PC-9 (cell line): ENCODE data around the gene SNX27.
"Not testable (repeated sequence)": the region's sequence is repeated elsewhere in the genome, so short reads cannot be mapped to it uniquely, and the experiment has no call there.

ENCODE experiments used
- EZH2 ChIP-seq: fragments of 200-600 bp; sonication (generic); IDR thresholded peaks from 2 replicates; pipeline ENCODE4 v1.8.0; 2017; ENCODE audit warnings: antibody characterized with exemption, low read depth
- TF ChIP-seq, protein P1 (sequence below): fragments of 200-600 bp; sonication (generic); conservative IDR thresholded peaks from 2 replicates; pipeline ENCODE4 v1.6.1; 2017; ENCODE audit warnings: mixed run types, antibody characterized with exemption, mild to moderate bottlenecking, moderate library complexity

DNA sequence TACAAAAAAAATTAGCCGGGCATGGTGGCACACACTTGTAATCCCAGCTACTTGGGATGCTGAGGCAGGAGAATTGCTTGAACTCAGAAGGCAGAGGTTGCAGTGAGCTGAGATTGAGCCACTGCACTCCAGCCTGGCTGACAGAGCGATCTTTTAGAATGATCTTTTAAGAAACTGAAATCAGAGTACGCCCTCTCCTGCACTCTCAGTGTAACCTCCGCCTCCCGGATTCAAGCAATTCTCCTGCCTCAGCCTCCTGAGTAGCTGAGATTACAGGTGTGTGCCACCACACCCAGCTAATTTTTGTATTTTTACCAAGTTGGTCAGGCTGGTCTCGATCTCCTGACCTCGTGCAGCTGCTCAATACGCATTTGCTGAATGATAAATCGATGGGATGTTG, 122.1 kb downstream of the SNX27 start:
- TF ChIP-seq, protein P1, sequence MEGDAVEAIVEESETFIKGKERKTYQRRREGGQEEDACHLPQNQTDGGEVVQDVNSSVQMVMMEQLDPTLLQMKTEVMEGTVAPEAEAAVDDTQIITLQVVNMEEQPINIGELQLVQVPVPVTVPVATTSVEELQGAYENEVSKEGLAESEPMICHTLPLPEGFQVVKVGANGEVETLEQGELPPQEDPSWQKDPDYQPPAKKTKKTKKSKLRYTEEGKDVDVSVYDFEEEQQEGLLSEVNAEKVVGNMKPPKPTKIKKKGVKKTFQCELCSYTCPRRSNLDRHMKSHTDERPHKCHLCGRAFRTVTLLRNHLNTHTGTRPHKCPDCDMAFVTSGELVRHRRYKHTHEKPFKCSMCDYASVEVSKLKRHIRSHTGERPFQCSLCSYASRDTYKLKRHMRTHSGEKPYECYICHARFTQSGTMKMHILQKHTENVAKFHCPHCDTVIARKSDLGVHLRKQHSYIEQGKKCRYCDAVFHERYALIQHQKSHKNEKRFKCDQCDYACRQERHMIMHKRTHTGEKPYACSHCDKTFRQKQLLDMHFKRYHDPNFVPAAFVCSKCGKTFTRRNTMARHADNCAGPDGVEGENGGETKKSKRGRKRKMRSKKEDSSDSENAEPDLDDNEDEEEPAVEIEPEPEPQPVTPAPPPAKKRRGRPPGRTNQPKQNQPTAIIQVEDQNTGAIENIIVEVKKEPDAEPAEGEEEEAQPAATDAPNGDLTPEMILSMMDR, result not testable (repeated sequence)
- not testable (repeated sequence) for TF ChIP-seq EZH2
